Fibroblast of skin of scalp (primary cell): ENCODE results near the gene ERFE.
"Not testable (repeated sequence)": the region's sequence is repeated elsewhere in the genome, so short reads cannot be mapped to it uniquely, and the experiment has no call there.

ENCODE experiments used
- DNase-seq: peaks from one replicate; pipeline ENCODE4 v3.0.0-alpha.2; 2013

The ERFE gene

GRCh38 chr2:238169708-238170251 is 11.0 kb downstream of the ERFE start:
- peak; percentile 99 for DNase-seq

- no peak for DNase-seq
These were observed 11.8 kb downstream of the ERFE start for GRCh38 chr2:238170386-238171071.

DNA sequence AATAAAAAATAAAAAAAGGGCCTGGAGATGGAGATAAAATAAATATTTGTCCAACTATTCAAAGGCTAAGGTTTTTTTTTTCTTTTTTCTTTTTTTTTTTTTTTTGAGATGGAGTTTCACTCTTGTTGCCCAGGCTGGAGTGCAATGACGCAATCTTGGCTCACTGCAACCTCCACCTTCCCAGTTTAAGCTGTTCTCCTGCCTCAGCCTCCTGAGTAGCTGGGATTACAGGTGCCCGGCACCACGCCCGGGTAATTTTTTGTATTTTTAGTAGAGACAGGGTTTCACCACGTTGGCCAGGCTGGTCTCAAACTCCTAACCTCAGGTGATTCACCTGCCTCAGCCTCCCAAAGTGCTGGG is 12.3 kb downstream of the ERFE start:
- not testable (repeated sequence) for DNase-seq

DNA sequence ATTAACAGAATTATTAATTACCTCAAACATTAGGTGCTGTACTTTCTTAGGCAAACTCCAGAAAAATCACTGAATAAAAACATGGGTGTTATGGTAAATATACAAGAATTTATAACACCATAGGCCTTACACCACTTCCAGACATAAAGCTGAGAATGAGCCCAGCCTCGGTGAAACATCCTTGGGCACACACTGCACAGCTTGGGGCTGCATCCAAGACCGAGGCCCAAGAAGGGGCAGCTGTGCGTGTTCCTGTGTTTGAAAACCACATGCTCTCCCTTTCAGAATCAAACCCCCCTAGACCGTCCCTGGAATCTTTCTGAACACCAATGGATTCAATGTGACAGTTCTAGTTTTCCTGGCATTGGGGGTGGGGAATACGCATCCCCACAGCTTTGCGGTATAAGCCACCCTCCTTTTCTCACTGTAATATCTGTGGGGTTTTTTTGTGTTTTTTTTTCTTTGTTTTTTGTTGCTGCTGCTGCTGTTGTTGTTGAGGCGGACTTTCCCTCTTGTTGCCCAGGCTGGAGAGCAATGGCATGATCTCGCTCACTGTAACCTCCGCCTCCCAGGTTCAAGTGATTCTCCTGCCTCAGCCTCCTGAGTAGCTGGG is 12.9 kb downstream of the ERFE start:
- no peak for DNase-seq

DNA sequence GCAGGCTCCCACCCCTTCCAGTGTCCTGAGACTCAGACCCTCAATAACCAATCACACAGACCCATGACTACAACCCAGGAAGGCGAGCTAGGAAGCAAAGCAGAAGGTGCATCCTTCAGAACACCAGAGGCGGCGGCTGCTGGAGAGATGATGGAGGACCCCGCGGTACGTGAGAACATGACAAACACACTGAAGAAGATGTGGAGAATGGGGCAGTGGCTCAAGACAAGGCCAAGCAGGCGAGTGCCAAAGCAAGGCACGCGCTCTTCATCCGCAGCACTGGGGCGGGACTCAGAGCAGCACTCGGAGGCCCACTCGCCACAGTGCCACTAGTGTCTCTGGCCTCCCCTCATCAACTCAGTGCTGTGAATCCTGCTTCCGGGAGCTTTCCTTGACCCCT is 13.7 kb downstream of the ERFE start:
- DNase-seq, result no peak

- DNase-seq, result no peak
These were observed 14.9 kb downstream of the ERFE start for GRCh38 chr2:238173692-238174091.

- DNase-seq, result no peak
These were observed 15.5 kb downstream of the ERFE start for GRCh38 chr2:238174291-238174690.

DNA sequence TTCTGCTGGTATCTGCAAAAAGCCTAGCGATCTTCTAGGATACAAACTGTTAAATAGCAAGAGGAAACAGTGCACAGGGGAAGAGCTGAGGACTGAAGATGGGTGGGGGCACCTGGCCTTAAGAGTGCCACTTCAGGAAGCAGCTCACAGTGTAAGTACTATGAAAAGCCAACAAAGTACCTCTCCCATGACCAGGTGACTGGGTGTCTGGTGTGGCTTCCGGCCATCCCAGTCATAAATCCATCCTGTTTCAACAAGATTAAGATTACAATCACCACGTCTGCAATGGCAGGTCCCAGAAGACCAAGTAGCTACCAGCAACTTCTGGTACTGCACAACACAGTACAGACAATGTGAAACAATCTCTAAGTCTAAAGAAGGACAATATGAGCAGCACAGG is 15.9 kb downstream of the ERFE start:
- no peak for DNase-seq

DNA sequence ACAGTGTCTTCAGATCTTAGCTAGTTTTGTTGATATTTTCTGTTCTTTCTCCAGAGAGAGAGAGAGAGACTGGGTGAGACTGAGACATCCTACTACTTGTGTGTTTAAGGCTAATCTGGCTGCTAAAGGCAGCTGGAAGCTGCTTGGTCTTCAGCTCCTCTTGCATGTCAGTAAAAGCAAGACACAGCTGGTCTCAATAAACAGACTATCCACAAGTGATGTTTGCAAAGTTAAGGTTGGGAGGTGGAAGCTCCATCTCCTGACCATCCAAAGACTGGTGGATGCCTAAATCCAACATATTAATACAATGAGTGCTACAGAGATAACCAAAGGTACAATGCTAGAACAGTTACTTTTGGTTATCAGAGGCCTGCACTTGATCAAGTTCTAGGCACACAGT is 17.8 kb downstream of the ERFE start:
- DNase-seq, result no peak

DNA sequence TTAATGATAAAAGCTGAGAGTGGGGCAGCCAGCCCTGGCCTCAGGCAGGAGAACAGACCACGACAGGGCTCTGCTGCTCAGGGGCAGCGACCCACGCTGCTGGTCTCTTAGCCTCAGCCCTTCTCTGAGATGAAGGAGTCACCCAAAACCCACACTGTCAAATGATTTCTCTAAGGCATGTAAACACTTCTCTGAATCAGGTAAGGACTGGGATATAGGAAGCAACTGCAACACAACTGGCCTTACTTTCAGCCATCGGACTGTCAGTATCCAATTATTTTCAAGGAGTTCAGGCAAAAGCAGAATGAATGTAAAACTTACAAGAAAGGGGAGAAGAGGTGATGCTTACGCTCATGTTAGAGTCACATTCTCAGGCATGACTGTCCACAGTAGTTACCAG is 21.8 kb downstream of the ERFE start:
- no peak for DNase-seq

GRCh38 chr2:238182362-238182761 is 23.6 kb downstream of the ERFE start:
- no peak for DNase-seq

- no peak for DNase-seq
These were observed 25.1 kb downstream of the ERFE start for GRCh38 chr2:238183821-238184220.

DNA sequence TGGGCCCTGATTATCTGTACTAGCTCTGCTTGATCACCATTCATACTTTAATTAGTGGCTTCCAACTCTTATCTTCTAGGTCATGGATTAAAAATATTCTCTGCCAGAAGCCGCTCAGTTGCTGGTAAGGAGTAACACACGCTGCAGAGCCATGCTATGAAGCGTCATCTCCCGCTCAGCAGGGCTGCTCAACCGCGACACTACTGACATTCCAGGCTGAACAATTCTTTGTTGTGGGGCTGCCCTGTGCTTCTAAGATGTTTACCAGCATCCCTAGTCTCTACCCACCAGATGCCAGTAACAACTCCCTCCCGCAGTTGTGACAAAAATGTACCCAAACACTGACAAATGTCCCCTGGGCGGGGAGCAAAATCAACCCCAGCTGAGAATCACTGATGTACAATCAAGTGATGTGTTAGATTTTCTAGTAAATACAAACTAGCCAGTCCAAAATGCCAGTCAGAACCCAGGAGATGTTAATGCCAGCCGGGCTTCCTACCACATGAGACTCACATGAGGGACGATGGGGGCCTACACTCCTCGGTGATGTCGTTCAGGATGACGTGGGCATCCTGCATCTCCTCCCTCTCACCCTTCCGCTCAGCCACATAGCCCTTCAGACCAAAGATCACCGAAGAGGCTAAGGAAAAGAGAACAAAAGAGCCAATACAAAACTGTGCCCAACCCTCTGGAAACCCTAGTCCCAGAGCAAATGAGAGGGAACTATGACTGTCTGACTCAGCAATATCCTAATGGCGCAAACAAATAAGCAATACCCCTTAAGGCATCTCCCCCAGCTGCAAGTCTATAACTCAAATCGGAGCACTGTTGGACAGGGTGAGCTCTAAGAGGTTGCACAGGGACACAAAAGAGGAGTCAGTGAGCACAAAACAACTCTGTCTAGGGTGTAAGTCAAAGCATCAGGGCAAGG is 29.1 kb downstream of the ERFE start:
- DNase-seq, result no peak

GRCh38 chr2:238190445-238190844 is 31.7 kb downstream of the ERFE start:
- DNase-seq, result no peak

DNA sequence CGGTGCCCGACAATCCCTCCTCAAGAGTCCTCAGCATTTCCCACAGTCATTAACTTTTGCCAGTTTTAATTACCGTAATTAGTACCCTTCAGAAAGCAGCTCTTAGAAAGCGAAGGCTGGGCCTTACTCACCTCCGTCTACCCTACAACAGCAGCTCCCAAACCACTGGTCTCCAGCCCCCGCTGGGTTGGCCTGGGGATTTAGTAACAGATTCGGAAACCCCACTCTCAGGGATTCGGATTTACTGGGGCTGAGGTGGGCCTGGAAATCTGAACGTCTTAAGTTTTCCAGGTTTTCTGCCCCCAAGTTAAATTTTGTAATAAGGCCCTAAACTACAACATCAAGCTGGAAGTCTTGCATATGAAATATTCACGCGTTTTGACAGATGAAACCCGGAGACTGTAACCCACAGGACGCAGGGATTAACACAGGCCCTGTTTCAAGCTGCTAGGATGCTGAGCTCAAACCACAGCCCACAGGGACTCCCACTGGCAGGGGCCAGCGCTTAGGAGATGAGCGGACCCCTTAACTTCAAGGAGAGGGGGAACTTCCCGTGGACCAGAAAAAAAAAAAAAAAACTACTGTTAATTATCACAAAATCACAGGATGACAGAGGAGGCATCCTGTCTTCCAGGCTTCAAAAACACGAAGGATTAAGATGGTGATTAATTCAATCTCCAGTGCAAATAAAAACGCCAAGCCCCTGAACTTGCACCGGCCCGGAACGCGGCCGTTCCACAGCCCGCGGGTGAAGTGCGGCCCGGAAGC is 43.7 kb downstream of the ERFE start:
- peak; percentile 16 for DNase-seq

DNA sequence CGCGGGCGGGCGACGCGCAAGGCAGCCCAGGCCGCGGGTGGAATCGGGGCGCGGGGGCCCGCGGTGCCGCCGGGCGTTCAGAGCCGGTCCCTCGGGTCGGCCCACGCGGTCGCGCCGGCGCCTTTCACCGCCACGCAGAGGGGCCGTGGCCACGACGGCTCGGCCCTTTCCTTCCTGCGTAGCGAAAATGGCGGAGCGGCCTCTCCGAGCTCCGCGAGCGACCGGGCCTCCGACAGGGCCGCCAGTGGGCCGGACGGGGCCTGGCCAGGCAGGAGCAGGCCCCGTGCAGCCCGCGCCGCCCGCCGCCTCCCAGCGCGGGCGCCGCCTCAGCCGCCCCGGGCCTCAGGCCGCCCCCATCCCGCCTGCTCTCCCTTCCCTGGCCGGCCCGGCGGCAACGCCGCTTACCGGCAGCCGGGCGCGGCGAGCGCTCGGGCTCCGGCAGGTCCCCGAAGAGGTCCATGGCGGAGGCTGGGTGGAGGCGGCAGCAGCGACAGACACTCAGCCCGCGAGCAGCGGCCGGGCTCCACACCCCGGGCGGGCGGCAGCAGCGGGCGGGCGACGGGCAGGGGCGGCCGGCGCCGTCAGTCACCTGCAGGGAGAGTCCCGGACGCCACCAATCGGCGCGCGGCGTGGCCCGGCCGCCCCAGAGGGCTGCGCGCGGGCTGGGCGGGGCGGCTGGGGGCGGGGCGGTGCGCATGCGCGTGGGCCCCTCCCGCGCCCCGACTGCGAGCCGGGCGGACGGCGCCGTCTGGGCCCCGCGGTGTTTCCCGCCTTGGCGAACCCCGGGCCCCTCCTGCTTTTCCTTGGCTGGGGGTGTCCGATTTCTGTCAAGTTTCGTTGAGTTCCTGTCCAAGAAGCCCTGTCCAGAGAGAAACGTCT is 44.6 kb downstream of the ERFE start, which contains the start of gene ILKAP:
ILKAP (minus strand) TSS at position 602 of the 879 bp plus-strand sequence; CDS start at position 460, 142 bp downstream.
- DNase-seq, result peak; percentile 86

DNA sequence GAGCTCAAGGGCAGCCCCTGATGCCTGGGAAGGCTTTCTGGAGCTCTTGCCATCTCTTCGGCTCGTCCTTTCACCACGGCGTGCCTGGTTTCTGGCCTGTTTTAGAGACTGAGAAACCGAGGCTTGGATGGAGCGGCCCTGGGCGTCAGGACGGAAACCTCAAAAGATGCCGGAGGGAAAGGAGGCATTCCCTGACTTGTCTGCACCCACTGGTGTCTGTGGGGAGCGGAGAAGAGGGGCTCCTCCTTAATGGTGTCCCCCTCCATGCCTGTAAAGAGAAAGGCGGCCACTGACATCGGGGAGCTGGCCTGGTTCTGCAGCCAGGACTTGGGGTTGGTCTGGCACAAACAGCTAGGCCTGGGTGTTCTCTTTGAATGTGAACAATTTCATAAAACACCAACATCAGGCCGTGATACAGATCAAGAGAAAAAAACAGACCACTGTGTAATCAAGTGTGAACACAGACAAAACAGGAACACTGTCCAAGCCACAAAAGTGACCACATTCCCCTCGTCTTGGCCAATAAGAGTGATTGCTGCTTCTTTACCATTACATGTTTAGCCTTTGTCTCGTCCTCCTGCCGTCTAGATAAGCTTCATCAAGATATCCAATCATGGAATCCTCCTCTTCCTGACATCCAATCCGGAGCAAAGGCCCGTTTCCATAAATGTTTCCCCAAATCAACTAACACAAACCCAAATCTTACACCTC is 45.4 kb downstream of the ERFE start:
- DNase-seq, result no peak

GRCh38 chr2:238207006-238207405 is 48.2 kb downstream of the ERFE start:
- DNase-seq, result no peak

GRCh38 chr2:238216651-238217184 is 57.9 kb downstream of the ERFE start:
- DNase-seq, result no peak
